Measurements from ENCODE around the gene TAS1R1.
A peak's percentile ranks its signal among the peaks of the same experiment; 100 is the strongest.

Gene TAS1R1

DNA sequence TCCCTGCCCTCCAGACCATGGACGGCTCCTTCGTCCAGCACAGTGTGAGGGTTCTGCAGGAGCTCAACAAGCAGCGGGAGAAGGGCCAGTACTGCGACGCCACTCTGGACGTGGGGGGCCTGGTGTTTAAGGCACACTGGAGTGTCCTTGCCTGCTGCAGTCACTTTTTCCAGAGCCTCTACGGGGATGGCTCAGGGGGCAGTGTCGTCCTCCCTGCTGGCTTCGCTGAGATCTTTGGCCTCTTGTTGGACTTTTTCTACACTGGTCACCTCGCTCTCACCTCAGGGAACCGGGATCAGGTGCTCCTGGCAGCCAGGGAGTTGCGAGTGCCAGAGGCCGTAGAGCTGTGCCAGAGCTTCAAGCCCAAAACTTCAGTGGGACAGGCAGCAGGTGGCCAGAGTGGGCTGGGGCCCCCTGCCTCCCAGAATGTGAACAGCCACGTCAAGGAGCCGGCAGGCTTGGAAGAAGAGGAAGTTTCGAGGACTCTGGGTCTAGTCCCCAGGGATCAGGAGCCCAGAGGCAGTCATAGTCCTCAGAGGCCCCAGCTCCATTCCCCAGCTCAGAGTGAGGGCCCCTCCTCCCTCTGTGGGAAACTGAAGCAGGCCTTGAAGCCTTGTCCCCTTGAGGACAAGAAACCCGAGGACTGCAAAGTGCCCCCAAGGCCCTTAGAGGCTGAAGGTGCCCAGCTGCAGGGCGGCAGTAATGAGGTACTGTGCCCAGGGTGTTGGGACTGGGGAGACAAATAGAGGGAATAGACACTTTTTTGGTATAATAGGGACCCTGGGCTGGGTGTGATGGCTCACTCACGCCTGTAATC lies 25.7 kb downstream of the TAS1R1 start:
- Histone ChIP-seq H3K36me3 (ENCODE audit: control insufficient read depth in 2 of 2, insufficient read depth in 2 of 2, low read length in 2 of 2) (no peaks in the 10 kb centered on the region), H3K4me1 (ENCODE audit: control insufficient read depth in 2 of 2, insufficient read depth in 2 of 2, low read length in 2 of 2) (peaks cover 30 to 32% of the 10 kb centered on the region in 2 donors), H3K27me3 (ENCODE audit: control insufficient read depth in 2 of 2, insufficient read depth in 2 of 2, low read length in 2 of 2) (no peaks in the 10 kb centered on the region), H3K9me3 (ENCODE audit: control insufficient read depth in 2 of 2, low read length in 2 of 2) (no peaks in the 10 kb centered on the region), H3K4me3 (ENCODE audit: low read length in 2 of 2) (peak overlapping the region; percentile 80 to 95), H3K27ac (ENCODE audit: low read depth in 2 of 2, low read length in 2 of 2) (peak overlapping the region; percentile 91 to 94), H3K9ac (ENCODE audit: low read depth in 1 of 2, low read length in 2 of 2) (peak overlapping the region; percentile 81 to 97)

GRCh38 chr1:6581561-6582305 lies 26.6 kb downstream of the TAS1R1 start:
- peak overlapping the region; percentile 56 to 59 for H3K9ac ChIP-seq (ENCODE audit: low read depth in 1 of 2, low read length in 2 of 2)
- H3K9me3 ChIP-seq (ENCODE audit: control insufficient read depth in 2 of 2, low read length in 2 of 2): no peaks in the 10 kb centered on the region
- peaks cover 30 to 32% of the 10 kb centered on the region in 2 donors for H3K4me1 ChIP-seq (ENCODE audit: control insufficient read depth in 2 of 2, insufficient read depth in 2 of 2, low read length in 2 of 2)
- peak overlapping the region; percentile 55 to 80 for H3K4me3 ChIP-seq (ENCODE audit: low read length in 2 of 2)
- no peaks in the 10 kb centered on the region for H3K27me3 ChIP-seq (ENCODE audit: control insufficient read depth in 2 of 2, insufficient read depth in 2 of 2, low read length in 2 of 2)
- peaks cover 0 to 1% of the 10 kb centered on the region in 2 donors for H3K36me3 ChIP-seq (ENCODE audit: control insufficient read depth in 2 of 2, insufficient read depth in 2 of 2, low read length in 2 of 2)
- peak overlapping the region; percentile 91 to 94 for H3K27ac ChIP-seq (ENCODE audit: low read depth in 2 of 2, low read length in 2 of 2)

DNA sequence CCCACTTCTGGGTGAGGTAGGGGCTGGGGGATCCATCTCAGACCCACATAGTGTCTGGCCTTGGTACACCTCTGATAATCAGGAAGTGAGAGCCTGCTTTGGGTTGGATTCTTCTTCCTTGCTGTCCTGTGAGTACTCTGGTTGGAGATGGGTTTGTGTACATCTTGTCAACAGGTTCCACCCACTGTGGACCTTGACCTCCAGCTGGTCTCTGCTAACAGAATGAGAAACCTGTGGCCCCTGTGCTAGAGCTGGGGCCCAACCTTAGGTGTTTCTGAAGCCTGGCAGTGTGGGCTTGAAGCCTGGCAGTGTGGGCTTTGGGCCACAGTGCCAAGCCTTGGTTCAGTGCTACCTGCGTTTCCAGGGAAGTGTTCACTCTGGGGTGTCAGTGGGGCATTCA lies 27.3 kb downstream of the TAS1R1 start:
- peaks cover 30 to 32% of the 10 kb centered on the region in 2 donors for H3K4me1 ChIP-seq (ENCODE audit: control insufficient read depth in 2 of 2, insufficient read depth in 2 of 2, low read length in 2 of 2)
- peak overlapping the region; percentile 56 to 59 for H3K9ac ChIP-seq (ENCODE audit: low read depth in 1 of 2, low read length in 2 of 2)
- H3K9me3 ChIP-seq (ENCODE audit: control insufficient read depth in 2 of 2, low read length in 2 of 2): no peaks in the 10 kb centered on the region
- peaks cover 2 to 8% of the 10 kb centered on the region in 2 donors for H3K36me3 ChIP-seq (ENCODE audit: control insufficient read depth in 2 of 2, insufficient read depth in 2 of 2, low read length in 2 of 2)
- peak overlapping the region; percentile 91 to 94 for H3K27ac ChIP-seq (ENCODE audit: low read depth in 2 of 2, low read length in 2 of 2)
- no peaks in the 10 kb centered on the region for H3K27me3 ChIP-seq (ENCODE audit: control insufficient read depth in 2 of 2, insufficient read depth in 2 of 2, low read length in 2 of 2)
- H3K4me3 ChIP-seq (ENCODE audit: low read length in 2 of 2): peak overlapping the region; percentile 55 to 80

GRCh38 chr1:6584126-6585080 lies 29.3 kb downstream of the TAS1R1 start:
- H3K9me3 ChIP-seq (ENCODE audit: control insufficient read depth in 2 of 2, low read length in 2 of 2): no peaks in the 10 kb centered on the region
- peaks cover 25 to 38% of the 10 kb centered on the region in 2 donors for H3K4me1 ChIP-seq (ENCODE audit: control insufficient read depth in 2 of 2, insufficient read depth in 2 of 2, low read length in 2 of 2)
- H3K36me3 ChIP-seq (ENCODE audit: control insufficient read depth in 2 of 2, insufficient read depth in 2 of 2, low read length in 2 of 2): peaks cover 12 to 26% of the 10 kb centered on the region in 2 donors
- no peaks in the 10 kb centered on the region for H3K27me3 ChIP-seq (ENCODE audit: control insufficient read depth in 2 of 2, insufficient read depth in 2 of 2, low read length in 2 of 2)
- no peak overlapping the region for H3K9ac ChIP-seq (ENCODE audit: low read depth in 1 of 2, low read length in 2 of 2)
- H3K27ac ChIP-seq (ENCODE audit: low read depth in 2 of 2, low read length in 2 of 2): no peak overlapping the region
- H3K4me3 ChIP-seq (ENCODE audit: low read length in 2 of 2): no peak overlapping the region

GRCh38 chr1:6585081-6585722 lies 30.1 kb downstream of the TAS1R1 start:
- Histone ChIP-seq H3K9me3 (ENCODE audit: control insufficient read depth in 2 of 2, low read length in 2 of 2) (no peaks in the 10 kb centered on the region), H3K36me3 (ENCODE audit: control insufficient read depth in 2 of 2, insufficient read depth in 2 of 2, low read length in 2 of 2) (peaks cover 13 to 33% of the 10 kb centered on the region in 2 donors), H3K27ac (ENCODE audit: low read depth in 2 of 2, low read length in 2 of 2) (no peak overlapping the region), H3K27me3 (ENCODE audit: control insufficient read depth in 2 of 2, insufficient read depth in 2 of 2, low read length in 2 of 2) (no peaks in the 10 kb centered on the region), H3K4me1 (ENCODE audit: control insufficient read depth in 2 of 2, insufficient read depth in 2 of 2, low read length in 2 of 2) (peaks cover 24 to 36% of the 10 kb centered on the region in 2 donors), H3K9ac (ENCODE audit: low read depth in 1 of 2, low read length in 2 of 2) (no peak overlapping the region), H3K4me3 (ENCODE audit: low read length in 2 of 2) (no peak overlapping the region)

DNA sequence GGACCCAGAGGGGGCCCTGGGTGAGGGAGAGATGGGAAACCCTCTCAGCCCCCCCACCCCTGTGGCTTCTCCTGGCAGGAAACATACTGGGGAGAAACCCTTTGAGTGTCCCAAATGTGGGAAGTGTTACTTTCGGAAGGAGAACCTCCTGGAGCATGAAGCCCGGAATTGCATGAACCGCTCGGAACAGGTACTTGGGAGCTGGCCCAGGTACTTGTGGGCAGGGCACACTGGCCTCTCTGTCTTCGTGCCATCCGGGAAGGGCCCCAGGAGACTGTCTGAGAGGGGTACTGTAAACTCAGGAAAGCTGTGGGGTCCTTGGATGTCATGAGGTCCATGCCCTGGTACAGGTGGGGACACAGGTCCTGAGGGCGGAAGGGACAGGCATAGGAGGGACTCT lies 30.7 kb downstream of the TAS1R1 start:
- Histone ChIP-seq H3K4me1 (ENCODE audit: control insufficient read depth in 2 of 2, insufficient read depth in 2 of 2, low read length in 2 of 2) (peaks cover 20 to 30% of the 10 kb centered on the region in 2 donors), H3K27ac (ENCODE audit: low read depth in 2 of 2, low read length in 2 of 2) (no peak overlapping the region), H3K4me3 (ENCODE audit: low read length in 2 of 2) (no peak overlapping the region), H3K27me3 (ENCODE audit: control insufficient read depth in 2 of 2, insufficient read depth in 2 of 2, low read length in 2 of 2) (no peaks in the 10 kb centered on the region), H3K36me3 (ENCODE audit: control insufficient read depth in 2 of 2, insufficient read depth in 2 of 2, low read length in 2 of 2) (peaks cover 13 to 37% of the 10 kb centered on the region in 2 donors), H3K9me3 (ENCODE audit: control insufficient read depth in 2 of 2, low read length in 2 of 2) (no peaks in the 10 kb centered on the region), H3K9ac (ENCODE audit: low read depth in 1 of 2, low read length in 2 of 2) (no peak overlapping the region)

- Histone ChIP-seq H3K9ac (ENCODE audit: low read depth in 1 of 2, low read length in 2 of 2) (no peak overlapping the region), H3K27ac (ENCODE audit: low read depth in 2 of 2, low read length in 2 of 2) (no peak overlapping the region)
Observed at GRCh38 chr1:6586404-6586816, 31.3 kb downstream of the TAS1R1 start.

DNA sequence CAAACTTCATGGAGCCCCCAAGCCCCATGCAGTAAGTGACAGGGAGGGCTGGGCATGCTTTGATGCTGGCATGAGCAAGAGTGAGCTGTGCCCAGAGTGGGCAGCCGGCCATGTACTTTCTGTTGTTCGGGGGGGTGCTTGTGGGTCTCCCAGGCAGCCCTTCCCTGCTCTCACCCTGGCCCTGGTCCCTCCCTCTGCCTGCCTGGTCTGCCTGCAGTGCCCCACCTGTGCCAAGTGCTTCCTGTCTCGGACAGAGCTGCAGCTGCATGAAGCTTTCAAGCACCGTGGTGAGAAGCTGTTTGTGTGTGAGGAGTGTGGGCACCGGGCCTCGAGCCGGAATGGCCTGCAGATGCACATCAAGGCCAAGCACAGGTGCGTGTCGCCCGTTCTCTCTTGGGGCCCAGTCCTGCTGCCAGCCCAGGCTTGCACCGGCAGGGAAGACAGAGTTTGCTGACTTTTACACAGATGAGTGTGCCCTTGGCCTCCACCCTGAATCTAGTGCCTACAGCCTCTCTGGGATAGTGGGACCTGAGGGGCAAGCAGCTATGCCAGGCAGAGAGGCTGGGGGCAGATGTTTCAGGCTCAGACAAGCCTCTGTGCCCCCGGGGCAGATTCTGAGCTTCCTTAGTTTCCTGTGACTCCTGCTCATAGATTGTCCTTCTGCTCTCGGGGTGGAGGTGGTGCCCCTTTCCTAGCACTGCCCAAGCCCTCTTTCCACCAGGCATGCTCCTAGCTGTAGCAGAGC lies 32.3 kb downstream of the TAS1R1 start:
- H3K9ac ChIP-seq (ENCODE audit: low read depth in 1 of 2, low read length in 2 of 2): peak overlapping the region in 1 of 2 donors; percentile 15

More at GRCh38 chr1:6586404-6586816, 31.3 kb downstream of the TAS1R1 start:
- peaks cover 15 to 25% of the 10 kb centered on the region in 2 donors for H3K4me1 ChIP-seq (ENCODE audit: control insufficient read depth in 2 of 2, insufficient read depth in 2 of 2, low read length in 2 of 2)
- no peak overlapping the region for H3K4me3 ChIP-seq (ENCODE audit: low read length in 2 of 2)
- H3K27me3 ChIP-seq (ENCODE audit: control insufficient read depth in 2 of 2, insufficient read depth in 2 of 2, low read length in 2 of 2): no peaks in the 10 kb centered on the region
- no peaks in the 10 kb centered on the region for H3K9me3 ChIP-seq (ENCODE audit: control insufficient read depth in 2 of 2, low read length in 2 of 2)
- H3K36me3 ChIP-seq (ENCODE audit: control insufficient read depth in 2 of 2, insufficient read depth in 2 of 2, low read length in 2 of 2): peaks cover 13 to 37% of the 10 kb centered on the region in 2 donors

More for the DNA sequence above, 32.3 kb downstream of the TAS1R1 start:
- Histone ChIP-seq H3K27me3 (ENCODE audit: control insufficient read depth in 2 of 2, insufficient read depth in 2 of 2, low read length in 2 of 2) (no peaks in the 10 kb centered on the region), H3K27ac (ENCODE audit: low read depth in 2 of 2, low read length in 2 of 2) (no peak overlapping the region), H3K36me3 (ENCODE audit: control insufficient read depth in 2 of 2, insufficient read depth in 2 of 2, low read length in 2 of 2) (peaks cover 20 to 44% of the 10 kb centered on the region in 2 donors), H3K9me3 (ENCODE audit: control insufficient read depth in 2 of 2, low read length in 2 of 2) (no peaks in the 10 kb centered on the region), H3K4me3 (ENCODE audit: low read length in 2 of 2) (no peak overlapping the region), H3K4me1 (ENCODE audit: control insufficient read depth in 2 of 2, insufficient read depth in 2 of 2, low read length in 2 of 2) (peaks cover 5 to 15% of the 10 kb centered on the region in 2 donors)
